ENCODE results near the gene KCNK13.

Gene KCNK13

DNA sequence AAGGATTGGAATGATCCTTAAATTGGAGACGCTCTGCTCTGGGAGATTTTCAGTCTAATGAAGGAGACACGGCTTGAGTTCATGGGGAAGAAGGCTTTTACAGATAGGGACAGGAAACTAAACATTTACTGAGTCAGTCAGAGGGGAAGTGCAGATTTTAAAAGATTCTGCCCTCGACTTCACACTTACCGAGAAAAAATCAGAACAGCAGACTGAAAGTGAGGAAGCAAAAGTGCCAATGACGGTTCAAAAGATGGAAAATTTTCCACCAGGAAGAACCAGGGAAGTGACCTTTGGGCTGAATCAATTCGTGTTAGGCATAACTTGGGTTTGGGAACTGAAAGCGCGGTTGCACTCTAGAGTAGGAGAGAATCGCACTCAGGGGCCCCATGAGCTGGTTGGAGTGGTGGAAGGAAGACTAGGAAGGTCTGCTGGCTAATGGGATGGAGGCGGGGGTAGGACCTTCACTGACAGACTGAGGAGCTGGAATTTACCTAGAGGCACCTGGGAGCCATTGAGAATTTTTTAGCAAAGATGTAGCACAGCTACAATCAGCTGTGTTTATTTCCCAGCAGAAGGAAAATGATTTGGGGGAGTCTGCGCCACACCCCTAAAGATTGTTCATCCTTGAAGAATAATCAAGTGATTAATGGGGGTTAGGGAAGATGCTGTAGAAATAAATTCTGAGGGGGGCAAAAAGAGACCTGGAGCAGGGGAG is 1.2 kb downstream of the KCNK13 start:
- H3K27me3 ChIP-seq (ENCODE audit: control insufficient read depth, low read length), result peaks cover 62% of the 10 kb centered on the region
- TF ChIP-seq, protein P1, sequence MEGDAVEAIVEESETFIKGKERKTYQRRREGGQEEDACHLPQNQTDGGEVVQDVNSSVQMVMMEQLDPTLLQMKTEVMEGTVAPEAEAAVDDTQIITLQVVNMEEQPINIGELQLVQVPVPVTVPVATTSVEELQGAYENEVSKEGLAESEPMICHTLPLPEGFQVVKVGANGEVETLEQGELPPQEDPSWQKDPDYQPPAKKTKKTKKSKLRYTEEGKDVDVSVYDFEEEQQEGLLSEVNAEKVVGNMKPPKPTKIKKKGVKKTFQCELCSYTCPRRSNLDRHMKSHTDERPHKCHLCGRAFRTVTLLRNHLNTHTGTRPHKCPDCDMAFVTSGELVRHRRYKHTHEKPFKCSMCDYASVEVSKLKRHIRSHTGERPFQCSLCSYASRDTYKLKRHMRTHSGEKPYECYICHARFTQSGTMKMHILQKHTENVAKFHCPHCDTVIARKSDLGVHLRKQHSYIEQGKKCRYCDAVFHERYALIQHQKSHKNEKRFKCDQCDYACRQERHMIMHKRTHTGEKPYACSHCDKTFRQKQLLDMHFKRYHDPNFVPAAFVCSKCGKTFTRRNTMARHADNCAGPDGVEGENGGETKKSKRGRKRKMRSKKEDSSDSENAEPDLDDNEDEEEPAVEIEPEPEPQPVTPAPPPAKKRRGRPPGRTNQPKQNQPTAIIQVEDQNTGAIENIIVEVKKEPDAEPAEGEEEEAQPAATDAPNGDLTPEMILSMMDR (IDR thresholded peaks at IDR 0.05; ENCODE audit: low read depth, low read length, poor library complexity, severe bottlenecking), result no peak
- TF ChIP-seq EZH2phosphoT487 (IDR thresholded peaks at IDR 0.05; ENCODE audit: borderline replicate concordance, low read length), result no peak
- H3K4me2 ChIP-seq (ENCODE audit: low read length), result 0 out of 2 replicates have a peak overlapping the region, but pooled peaks have one; percentile 24
- peaks cover 4% of the 10 kb centered on the region; the same call in 1 of the 2 replicates for H3F3A ChIP-seq (ENCODE audit: control insufficient read depth, insufficient read depth)
- H3K4me3 ChIP-seq (ENCODE audit: low read length), result no peak overlapping the region
- H4K20me1 ChIP-seq (ENCODE audit: control insufficient read depth, insufficient read depth, low read depth, low read length), result no peaks in the 10 kb centered on the region
- H3K36me3 ChIP-seq (ENCODE audit: control insufficient read depth, low read length), result no peaks in the 10 kb centered on the region
- H3K9me2 ChIP-seq (replicated peaks; ENCODE audit: control insufficient read depth, low read length), result no peaks in the 10 kb centered on the region
- H3K27ac ChIP-seq (ENCODE audit: low read depth, low read length), result no peak overlapping the region
- H3K4me1 ChIP-seq (ENCODE audit: control insufficient read depth, low read length), result peaks cover 36% of the 10 kb centered on the region
- H3K9me3 ChIP-seq (ENCODE audit: control insufficient read depth, insufficient read depth, low read length), result peaks cover 4% of the 10 kb centered on the region; the same call in 1 of the 2 replicates
- H3K79me2 ChIP-seq (ENCODE audit: control insufficient read depth, low read length), result no peaks in the 10 kb centered on the region

DNA sequence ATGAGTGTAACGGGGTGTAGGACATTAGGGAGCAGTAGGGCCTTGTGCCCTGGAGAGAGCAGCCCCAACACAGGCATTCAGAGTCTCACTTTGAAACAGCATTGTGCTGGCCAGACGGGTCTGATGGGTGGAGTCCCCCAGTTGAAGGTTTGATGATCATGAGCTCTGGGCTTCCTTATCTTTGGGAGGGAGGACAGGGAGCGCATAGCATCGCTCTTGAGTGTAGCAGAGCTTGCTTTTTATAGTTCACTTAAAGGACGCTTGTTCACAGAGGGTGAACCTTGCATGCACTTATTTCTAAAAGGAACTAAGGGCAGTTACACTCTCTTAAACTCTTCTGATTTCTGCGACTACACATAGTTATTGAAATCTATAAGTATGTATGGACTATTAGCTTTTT is 10.6 kb downstream of the KCNK13 start:
- TF ChIP-seq, protein P1 (IDR thresholded peaks at IDR 0.05; ENCODE audit: low read depth, low read length, poor library complexity, severe bottlenecking), result no peak
- TF ChIP-seq EZH2phosphoT487 (IDR thresholded peaks at IDR 0.05; ENCODE audit: borderline replicate concordance, low read length), result no peak
- peaks cover 28% of the 10 kb centered on the region for H3K27me3 ChIP-seq (ENCODE audit: control insufficient read depth, low read length)
- H3K9me3 ChIP-seq (ENCODE audit: control insufficient read depth, insufficient read depth, low read length), result no peaks in the 10 kb centered on the region
- no peaks in the 10 kb centered on the region for H3K36me3 ChIP-seq (ENCODE audit: control insufficient read depth, low read length)
- H3K4me2 ChIP-seq (ENCODE audit: low read length), result no peak overlapping the region
- no peaks in the 10 kb centered on the region for H3K79me2 ChIP-seq (ENCODE audit: control insufficient read depth, low read length)
- no peaks in the 10 kb centered on the region for H3K4me1 ChIP-seq (ENCODE audit: control insufficient read depth, low read length)
- H3K27ac ChIP-seq (ENCODE audit: low read depth, low read length), result no peak overlapping the region
- no peaks in the 10 kb centered on the region for H3F3A ChIP-seq (ENCODE audit: control insufficient read depth, insufficient read depth)
- no peak overlapping the region for H3K4me3 ChIP-seq (ENCODE audit: low read length)
- H3K9me2 ChIP-seq (replicated peaks; ENCODE audit: control insufficient read depth, low read length), result no peaks in the 10 kb centered on the region
- no peaks in the 10 kb centered on the region for H4K20me1 ChIP-seq (ENCODE audit: control insufficient read depth, insufficient read depth, low read depth, low read length)

DNA sequence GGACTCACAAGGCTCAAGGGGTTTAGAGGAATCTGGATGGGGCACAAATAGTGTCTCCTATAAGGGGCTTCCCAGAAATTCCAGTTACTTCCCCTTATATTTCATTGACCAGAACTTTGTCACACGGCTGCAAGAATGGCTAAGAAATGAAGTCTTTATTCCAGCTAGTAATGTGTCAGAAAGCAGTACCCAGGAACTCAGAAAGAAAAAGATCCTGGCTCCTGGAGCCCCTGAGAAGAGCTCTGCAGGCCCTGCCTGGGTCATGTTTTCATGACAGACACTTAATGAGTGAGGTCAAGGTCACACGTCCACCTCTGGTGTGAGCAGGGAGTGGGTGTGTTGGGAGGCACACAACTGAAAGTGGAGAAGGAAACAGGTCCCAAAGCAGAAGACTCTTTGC is 17.8 kb downstream of the KCNK13 start:
- H3K4me3 ChIP-seq (ENCODE audit: low read length), result no peak overlapping the region
- H3K9me3 ChIP-seq (ENCODE audit: control insufficient read depth, insufficient read depth, low read length), result no peaks in the 10 kb centered on the region
- no peaks in the 10 kb centered on the region for H3K36me3 ChIP-seq (ENCODE audit: control insufficient read depth, low read length)
- peaks cover 11% of the 10 kb centered on the region for H3K27me3 ChIP-seq (ENCODE audit: control insufficient read depth, low read length)
- no peaks in the 10 kb centered on the region for H3K9me2 ChIP-seq (replicated peaks; ENCODE audit: control insufficient read depth, low read length)
- no peak overlapping the region for H3K4me2 ChIP-seq (ENCODE audit: low read length)
- no peak for TF ChIP-seq EZH2phosphoT487 (IDR thresholded peaks at IDR 0.05; ENCODE audit: borderline replicate concordance, low read length)
- TF ChIP-seq, protein P1 (IDR thresholded peaks at IDR 0.05; ENCODE audit: low read depth, low read length, poor library complexity, severe bottlenecking), result no peak
- no peaks in the 10 kb centered on the region for H3F3A ChIP-seq (ENCODE audit: control insufficient read depth, insufficient read depth)
- no peaks in the 10 kb centered on the region for H4K20me1 ChIP-seq (ENCODE audit: control insufficient read depth, insufficient read depth, low read depth, low read length)
- no peak overlapping the region for H3K27ac ChIP-seq (ENCODE audit: low read depth, low read length)
- no peaks in the 10 kb centered on the region for H3K79me2 ChIP-seq (ENCODE audit: control insufficient read depth, low read length)
- no peaks in the 10 kb centered on the region for H3K4me1 ChIP-seq (ENCODE audit: control insufficient read depth, low read length)
